ENCODE measurements around the gene MAP4K4. TPM values are rescaled to one million over a fixed set of nuclear protein-coding genes. Genes with fewer than 3 reads are reported as not detected.
A peak's percentile ranks its signal among the peaks of the same experiment; 100 is the strongest.

Gene MAP4K4
- total and polyA plus RNA-seq, 2 experiments from 2014 or later: 59.1 to 84.4 TPM

DNA sequence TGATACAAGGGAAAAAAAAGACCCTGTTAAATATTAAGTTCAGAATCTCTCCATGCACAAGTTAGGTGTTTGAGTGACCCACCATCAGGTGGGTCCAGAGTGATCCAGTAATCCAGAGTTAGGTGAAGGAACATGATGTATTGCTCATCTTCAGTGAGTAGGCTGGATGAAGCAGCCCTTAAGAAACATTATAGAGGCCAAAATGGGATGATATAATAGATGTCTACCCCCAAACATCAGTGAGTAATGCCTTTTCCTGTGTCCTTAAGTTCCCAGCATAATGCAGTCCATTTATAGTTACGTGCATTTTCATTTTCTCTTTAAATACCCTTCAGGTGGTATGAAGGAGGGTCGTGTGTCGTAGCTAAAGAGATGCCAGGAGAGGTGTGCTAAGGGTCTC lies 89.6 kb downstream of the MAP4K4 start:
- DNase-seq (ENCODE audit: low spot score): no peak
- Histone ChIP-seq H3K4me3 (no peak overlapping the region), H3K27me3 (no peaks in the 10 kb centered on the region), H3K4me1 (ENCODE audit: insufficient read depth) (peaks cover 21% of the 10 kb centered on the region), H3K9me3 (ENCODE audit: low read depth) (no peaks in the 10 kb centered on the region), H3K27ac (no peak overlapping the region), H2AFZ (no peak overlapping the region), H3K4me2 (no peak overlapping the region), H3K36me3 (replicated peaks; ENCODE audit: insufficient read depth, low read depth) (no peaks in the 10 kb centered on the region), H3K9me2 (replicated peaks; ENCODE audit: insufficient read depth) (no peaks in the 10 kb centered on the region), H3K79me2 (peaks cover 97% of the 10 kb centered on the region), H4K20me1 (ENCODE audit: insufficient read depth, poor library complexity, severe bottlenecking) (peaks cover 54% of the 10 kb centered on the region)
- 100% methylated on average over 3 of the region's 3 CpGs for WGBS (ENCODE audit: low lambda C conversion rate, missing lambda C conversion rate)
- TF ChIP-seq, protein P1, sequence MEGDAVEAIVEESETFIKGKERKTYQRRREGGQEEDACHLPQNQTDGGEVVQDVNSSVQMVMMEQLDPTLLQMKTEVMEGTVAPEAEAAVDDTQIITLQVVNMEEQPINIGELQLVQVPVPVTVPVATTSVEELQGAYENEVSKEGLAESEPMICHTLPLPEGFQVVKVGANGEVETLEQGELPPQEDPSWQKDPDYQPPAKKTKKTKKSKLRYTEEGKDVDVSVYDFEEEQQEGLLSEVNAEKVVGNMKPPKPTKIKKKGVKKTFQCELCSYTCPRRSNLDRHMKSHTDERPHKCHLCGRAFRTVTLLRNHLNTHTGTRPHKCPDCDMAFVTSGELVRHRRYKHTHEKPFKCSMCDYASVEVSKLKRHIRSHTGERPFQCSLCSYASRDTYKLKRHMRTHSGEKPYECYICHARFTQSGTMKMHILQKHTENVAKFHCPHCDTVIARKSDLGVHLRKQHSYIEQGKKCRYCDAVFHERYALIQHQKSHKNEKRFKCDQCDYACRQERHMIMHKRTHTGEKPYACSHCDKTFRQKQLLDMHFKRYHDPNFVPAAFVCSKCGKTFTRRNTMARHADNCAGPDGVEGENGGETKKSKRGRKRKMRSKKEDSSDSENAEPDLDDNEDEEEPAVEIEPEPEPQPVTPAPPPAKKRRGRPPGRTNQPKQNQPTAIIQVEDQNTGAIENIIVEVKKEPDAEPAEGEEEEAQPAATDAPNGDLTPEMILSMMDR (IDR thresholded peaks at IDR 0.05; ENCODE audit: poor library complexity): no peak
- TF ChIP-seq EZH2phosphoT487 (IDR thresholded peaks at IDR 0.05; ENCODE audit: low read depth, severe bottlenecking, unreplicated experiment) (no peak), EZH2 (IDR thresholded peaks at IDR 0.05; ENCODE audit: borderline replicate concordance) (no peak)

DNA sequence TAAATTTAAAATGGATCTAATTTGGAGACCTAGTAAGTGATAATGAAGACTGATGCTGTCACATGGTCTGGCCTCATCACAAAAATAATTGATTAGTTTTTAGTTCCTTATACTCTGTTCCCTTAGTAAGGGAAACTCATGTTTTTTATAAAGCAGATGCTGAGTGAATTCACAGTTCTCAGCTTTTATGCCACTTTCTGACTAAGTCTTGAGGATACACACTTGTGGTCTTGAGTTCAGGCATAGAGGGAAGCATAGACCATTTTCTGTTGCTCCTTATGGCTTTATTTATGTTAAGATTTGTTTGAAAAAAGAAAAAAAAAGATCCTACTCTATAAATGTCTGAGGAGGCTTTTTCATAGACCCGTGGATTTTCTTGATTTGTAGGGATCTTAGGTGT lies 91.1 kb downstream of the MAP4K4 start:
- Histone ChIP-seq H3K4me1 (ENCODE audit: insufficient read depth) (peaks cover 17% of the 10 kb centered on the region), H3K79me2 (peaks cover 96% of the 10 kb centered on the region), H3K36me3 (replicated peaks; ENCODE audit: insufficient read depth, low read depth) (no peaks in the 10 kb centered on the region), H2AFZ (no peak overlapping the region), H3K4me2 (no peak overlapping the region), H3K27ac (peak overlapping the region; percentile 40), H4K20me1 (ENCODE audit: insufficient read depth, poor library complexity, severe bottlenecking) (peaks cover 44% of the 10 kb centered on the region), H3K4me3 (no peak overlapping the region), H3K9me3 (ENCODE audit: low read depth) (no peaks in the 10 kb centered on the region), H3K9me2 (replicated peaks; ENCODE audit: insufficient read depth) (no peaks in the 10 kb centered on the region), H3K27me3 (no peaks in the 10 kb centered on the region)
- DNase-seq (ENCODE audit: low spot score): no peak
- whole genome bisulfite sequencing (ENCODE audit: low lambda C conversion rate, missing lambda C conversion rate): 56% methylated on average over 1 of the region's 1 CpG
- TF ChIP-seq, protein P1 (IDR thresholded peaks at IDR 0.05; ENCODE audit: poor library complexity): no peak
- TF ChIP-seq EZH2 (IDR thresholded peaks at IDR 0.05; ENCODE audit: borderline replicate concordance) (no peak), EZH2phosphoT487 (IDR thresholded peaks at IDR 0.05; ENCODE audit: low read depth, severe bottlenecking, unreplicated experiment) (no peak)

DNA sequence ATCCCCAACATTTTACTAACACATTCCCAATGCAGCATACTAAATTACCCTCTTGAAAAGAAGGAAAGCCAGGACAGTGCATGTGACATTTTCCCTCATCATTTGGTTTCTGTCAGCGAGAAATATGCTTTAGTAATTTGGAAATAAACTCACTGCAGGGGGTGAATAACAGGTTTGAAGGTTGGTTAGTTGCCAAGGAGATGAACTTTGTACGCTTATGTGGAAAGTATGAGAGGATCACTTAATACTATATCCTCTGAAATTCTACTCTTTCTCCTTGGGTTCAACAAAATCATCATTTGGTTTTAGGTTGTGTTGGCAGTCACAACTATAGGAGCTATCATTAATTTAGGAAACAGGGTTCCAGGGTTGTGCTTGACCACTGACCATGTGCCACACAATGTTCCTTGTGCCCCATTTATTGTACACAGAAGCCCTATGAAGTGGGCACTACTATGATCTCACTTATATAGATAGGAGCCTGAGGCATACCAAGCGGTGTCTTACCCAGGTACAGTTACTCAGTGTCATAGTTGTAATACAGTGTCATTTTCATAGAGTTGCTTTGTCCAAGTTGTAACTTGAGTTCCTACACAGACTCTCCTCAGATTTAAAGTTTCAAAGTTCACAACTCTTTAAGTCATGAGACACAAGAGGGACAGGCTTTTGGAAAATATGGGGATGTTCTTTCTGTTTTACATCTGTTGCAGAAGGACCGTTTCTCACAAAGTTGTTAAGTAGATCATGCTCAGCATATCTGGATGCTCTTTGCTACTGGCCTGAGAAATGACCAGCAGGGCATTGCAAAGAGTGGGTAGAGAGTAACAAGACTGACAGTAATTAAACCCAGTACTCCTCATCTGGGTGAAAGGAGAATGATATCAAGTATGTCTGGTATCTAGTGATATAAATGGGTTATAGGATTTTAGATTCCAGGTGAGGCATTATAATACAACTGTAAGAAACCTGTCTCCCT lies 91.8 kb downstream of the MAP4K4 start:
- Histone ChIP-seq H3K27me3 (no peaks in the 10 kb centered on the region), H3K9me2 (replicated peaks; ENCODE audit: insufficient read depth) (no peaks in the 10 kb centered on the region), H2AFZ (no peak overlapping the region), H3K79me2 (peaks cover 96% of the 10 kb centered on the region), H3K27ac (peak overlapping the region; percentile 50), H3K4me1 (ENCODE audit: insufficient read depth) (peaks cover 17% of the 10 kb centered on the region), H3K4me3 (no peak overlapping the region), H3K36me3 (replicated peaks; ENCODE audit: insufficient read depth, low read depth) (no peaks in the 10 kb centered on the region), H3K4me2 (peak overlapping the region; percentile 53), H4K20me1 (ENCODE audit: insufficient read depth, poor library complexity, severe bottlenecking) (peaks cover 44% of the 10 kb centered on the region), H3K9me3 (ENCODE audit: low read depth) (no peaks in the 10 kb centered on the region)
- TF ChIP-seq, protein P1 (IDR thresholded peaks at IDR 0.05; ENCODE audit: poor library complexity): no peak
- TF ChIP-seq EZH2phosphoT487 (IDR thresholded peaks at IDR 0.05; ENCODE audit: low read depth, severe bottlenecking, unreplicated experiment): no peak
- no peak for TF ChIP-seq EZH2 (IDR thresholded peaks at IDR 0.05; ENCODE audit: borderline replicate concordance)
- 80% methylated on average over 4 of the region's 4 CpGs for WGBS (ENCODE audit: low lambda C conversion rate, missing lambda C conversion rate)
- peak; percentile 50 for DNase-seq (ENCODE audit: low spot score)
